Fibroblast of the aortic adventitia (primary cell): ENCODE data around the gene GVQW3. TPM values are rescaled to one million over a fixed set of nuclear protein-coding genes. Genes with fewer than 3 reads are reported as not detected.

Source experiments
- DNase-seq: peaks from one replicate; pipeline ENCODE4 v3.0.0-alpha.2; 2010; ENCODE audit warnings: low read depth
- H3K4me3 ChIP-seq: 2 replicates; pipeline ENCODE4 v1.5.1; 2011; ENCODE audit warnings: low read depth, mild to moderate bottlenecking, control low read depth, low read length, moderate library complexity
- total RNA-seq: library from RNA; depleted of rRNA; stranded (reverse); fragments of >200 nt; gene quantifications from 2 replicates; pipeline ENCODE4 v1.2.3, GENCODE V29; 2012; ENCODE audit warnings: low replicate concordance
- TF ChIP-seq, protein P1 (sequence below): IDR thresholded peaks from 2 replicates; pipeline ENCODE4 v1.5.1; 2011; ENCODE audit warnings: mild to moderate bottlenecking, low read length, control low read depth, inconsistent platforms; ENCODE audit not compliant: insufficient read depth

GVQW3 gene
- 2.0 and 4.2 TPM in 2 replicates for total RNA-seq

DNA sequence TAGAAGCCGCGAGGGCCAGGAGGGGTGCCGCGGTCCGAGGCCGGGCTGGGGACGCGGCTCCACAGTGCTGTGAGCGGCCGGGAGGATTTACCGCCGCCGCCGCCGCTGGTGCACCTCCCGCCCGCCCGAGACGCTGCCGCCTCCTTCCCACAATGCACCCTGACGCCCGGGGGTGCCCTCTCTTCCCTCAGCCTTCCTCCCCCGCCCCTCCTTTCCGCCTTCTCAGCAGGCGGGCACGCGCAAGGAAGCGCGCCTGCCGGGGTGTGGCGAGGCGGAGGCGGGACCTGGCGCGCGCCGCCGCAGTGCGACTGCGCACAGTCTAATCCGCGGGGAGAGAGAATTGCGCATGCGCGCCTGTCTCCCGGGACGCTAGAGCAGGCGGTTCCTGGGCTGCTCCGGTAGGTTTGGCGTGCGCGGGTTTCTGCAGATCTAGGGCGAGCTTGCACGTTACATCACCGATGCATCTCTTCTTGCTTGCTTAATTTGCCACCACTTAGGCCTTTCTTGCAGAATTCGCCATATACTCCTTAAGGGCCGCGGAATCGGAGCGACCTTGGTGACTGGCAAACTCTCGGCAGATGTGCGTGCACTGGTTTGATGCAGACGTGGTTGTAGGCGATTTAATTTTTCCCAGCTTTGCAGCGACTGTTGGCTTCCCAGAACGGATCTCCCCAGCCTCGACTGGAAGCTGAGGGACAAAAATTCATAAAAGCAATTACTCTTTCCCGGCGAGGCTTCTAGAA is at the start of gene GVQW3, which contains the start of gene THAP12:
TSS of gene GVQW3 (plus strand) at position 347 of the 743 bp plus-strand sequence. CDS start 506 bp downstream, outside the sequence.
TSS of gene THAP12 (minus strand) at position 156 of the 743 bp plus-strand sequence. CDS start 296 bp downstream, outside the sequence.
- H3K4me3 ChIP-seq, result peak within 1 kb of the TSS; percentile 95
- TF ChIP-seq, protein P1, sequence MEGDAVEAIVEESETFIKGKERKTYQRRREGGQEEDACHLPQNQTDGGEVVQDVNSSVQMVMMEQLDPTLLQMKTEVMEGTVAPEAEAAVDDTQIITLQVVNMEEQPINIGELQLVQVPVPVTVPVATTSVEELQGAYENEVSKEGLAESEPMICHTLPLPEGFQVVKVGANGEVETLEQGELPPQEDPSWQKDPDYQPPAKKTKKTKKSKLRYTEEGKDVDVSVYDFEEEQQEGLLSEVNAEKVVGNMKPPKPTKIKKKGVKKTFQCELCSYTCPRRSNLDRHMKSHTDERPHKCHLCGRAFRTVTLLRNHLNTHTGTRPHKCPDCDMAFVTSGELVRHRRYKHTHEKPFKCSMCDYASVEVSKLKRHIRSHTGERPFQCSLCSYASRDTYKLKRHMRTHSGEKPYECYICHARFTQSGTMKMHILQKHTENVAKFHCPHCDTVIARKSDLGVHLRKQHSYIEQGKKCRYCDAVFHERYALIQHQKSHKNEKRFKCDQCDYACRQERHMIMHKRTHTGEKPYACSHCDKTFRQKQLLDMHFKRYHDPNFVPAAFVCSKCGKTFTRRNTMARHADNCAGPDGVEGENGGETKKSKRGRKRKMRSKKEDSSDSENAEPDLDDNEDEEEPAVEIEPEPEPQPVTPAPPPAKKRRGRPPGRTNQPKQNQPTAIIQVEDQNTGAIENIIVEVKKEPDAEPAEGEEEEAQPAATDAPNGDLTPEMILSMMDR, result no peak
- DNase-seq, result peak; percentile 96

DNA sequence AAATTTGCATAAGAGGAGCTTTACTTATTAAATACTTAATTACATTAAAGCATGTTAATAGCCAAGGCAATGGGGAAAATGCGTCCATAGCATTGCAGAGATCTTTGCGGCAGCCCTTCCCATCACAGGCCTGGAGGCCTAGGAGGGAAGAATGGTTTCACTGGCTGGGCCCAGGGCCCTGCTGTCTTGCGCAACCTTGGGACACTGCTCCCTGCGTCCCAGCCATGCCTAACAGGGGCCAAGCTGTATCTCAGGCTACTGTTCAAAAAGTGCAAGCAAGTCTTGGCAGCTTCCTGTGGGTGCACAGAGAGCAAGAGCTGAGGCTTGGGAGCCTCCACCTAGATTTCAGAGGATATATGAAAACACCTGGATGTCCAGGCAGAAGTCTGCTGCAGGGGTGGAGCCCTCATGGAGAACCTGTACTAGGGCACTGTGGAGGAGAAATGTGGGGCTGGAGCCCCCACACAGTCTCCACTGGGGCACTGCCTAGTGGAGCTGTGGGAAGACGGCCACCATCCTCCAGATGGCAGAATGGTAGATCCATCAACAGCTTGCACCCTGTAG is 46.2 kb upstream of the GVQW3 start:
- no peak overlapping the region for H3K4me3 ChIP-seq
- TF ChIP-seq, protein P1, result no peak
- DNase-seq, result no peak

DNA sequence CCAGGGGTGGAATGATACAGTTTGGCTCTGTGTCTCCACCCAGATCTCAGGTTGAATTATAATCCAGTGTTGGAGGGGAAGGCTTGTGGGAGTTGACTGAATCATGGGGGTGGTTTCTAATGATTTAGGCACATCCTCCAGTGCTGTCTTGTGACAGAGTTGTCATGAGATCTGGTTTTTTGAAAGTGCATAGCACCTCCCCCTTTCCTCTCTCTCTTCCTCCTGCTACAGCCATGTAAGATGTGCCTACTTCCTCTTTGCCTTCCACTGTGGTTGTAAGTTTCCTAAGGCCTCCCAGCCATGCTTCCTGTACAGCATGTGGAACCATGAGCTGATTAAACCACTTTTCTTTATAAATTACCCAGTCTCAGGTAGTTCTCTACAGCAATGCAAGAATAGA is 45.3 kb upstream of the GVQW3 start:
- TF ChIP-seq, protein P1, result no peak
- DNase-seq, result no peak
- no peak overlapping the region for H3K4me3 ChIP-seq

DNA sequence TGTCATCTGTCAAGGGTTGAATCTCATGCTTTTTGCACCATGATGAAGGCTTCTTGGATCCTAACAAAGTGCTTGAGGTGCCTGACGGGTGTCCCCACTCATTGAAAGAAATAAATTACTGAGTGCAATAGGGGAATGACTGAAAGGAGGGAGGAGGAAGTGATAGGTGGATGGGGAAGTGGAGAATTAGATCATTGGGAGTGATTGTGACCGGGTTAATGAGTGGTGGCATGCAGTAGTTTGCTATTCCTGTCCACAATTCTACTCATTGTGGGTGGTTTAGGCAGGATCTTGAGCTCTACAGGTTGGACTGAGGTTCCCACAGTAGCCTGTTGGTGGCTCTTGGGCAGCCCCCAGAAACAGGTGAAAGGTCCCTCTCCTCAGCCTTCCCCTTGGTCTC is 44.5 kb upstream of the GVQW3 start:
- TF ChIP-seq, protein P1, result no peak
- H3K4me3 ChIP-seq, result no peak overlapping the region
- no peak for DNase-seq

DNA sequence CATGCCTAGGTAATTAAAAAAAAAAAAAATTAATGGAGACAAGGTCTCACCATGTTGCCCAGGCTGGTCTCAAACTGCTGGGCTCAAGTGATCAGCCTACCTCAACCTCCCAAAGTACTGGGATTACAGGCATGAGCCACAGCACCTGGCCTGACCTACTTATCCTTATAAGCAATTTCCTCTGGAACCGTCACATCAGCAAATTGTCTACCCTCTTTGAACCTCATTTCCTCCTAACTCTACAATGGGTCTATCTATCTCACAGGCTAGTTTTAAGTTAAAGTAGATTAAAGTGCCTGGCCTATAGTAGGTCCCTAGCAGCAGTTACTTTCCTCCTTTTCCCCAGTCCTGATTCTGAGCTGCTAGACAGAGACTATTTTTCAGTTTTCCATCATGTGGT is 43.7 kb upstream of the GVQW3 start:
- TF ChIP-seq, protein P1, result no peak

DNA sequence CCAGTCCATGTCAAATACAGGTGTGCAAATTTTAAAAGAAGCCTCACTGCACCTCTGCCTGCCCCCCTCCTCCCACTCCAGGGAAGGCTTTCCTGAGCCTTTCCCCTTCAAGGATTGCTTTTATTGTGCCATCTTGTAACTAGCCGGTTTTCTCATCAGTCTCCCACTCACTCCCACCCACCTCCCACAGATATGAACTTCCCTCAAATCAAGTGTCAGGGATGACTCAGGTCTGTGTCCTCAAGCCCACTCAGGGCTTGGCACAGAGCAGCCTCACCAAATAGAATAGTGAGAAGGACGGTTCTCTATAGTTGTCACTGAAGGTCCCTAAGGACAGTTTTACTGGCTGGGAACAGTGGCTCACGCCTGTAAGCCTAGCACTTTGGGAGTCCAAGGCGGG is 43.2 kb upstream of the GVQW3 start:
- no peak for DNase-seq
- TF ChIP-seq, protein P1, result no peak
- H3K4me3 ChIP-seq, result no peak overlapping the region

More for the DNA sequence above, 43.7 kb upstream of the GVQW3 start:
- H3K4me3 ChIP-seq, result no peak overlapping the region
- DNase-seq, result no peak
